ENCODE data around the gene NTNG2. TPM values are rescaled to one million over a fixed set of nuclear protein-coding genes. Genes with fewer than 3 reads are reported as not detected.

NTNG2 gene
- total and polyA plus RNA-seq, 2 of the 13 experiments (the other 11 are each of a cell fraction or from before 2014, with no cell fraction given), result 0.02 to 0.36 TPM

- TF ChIP-seq, protein P1, sequence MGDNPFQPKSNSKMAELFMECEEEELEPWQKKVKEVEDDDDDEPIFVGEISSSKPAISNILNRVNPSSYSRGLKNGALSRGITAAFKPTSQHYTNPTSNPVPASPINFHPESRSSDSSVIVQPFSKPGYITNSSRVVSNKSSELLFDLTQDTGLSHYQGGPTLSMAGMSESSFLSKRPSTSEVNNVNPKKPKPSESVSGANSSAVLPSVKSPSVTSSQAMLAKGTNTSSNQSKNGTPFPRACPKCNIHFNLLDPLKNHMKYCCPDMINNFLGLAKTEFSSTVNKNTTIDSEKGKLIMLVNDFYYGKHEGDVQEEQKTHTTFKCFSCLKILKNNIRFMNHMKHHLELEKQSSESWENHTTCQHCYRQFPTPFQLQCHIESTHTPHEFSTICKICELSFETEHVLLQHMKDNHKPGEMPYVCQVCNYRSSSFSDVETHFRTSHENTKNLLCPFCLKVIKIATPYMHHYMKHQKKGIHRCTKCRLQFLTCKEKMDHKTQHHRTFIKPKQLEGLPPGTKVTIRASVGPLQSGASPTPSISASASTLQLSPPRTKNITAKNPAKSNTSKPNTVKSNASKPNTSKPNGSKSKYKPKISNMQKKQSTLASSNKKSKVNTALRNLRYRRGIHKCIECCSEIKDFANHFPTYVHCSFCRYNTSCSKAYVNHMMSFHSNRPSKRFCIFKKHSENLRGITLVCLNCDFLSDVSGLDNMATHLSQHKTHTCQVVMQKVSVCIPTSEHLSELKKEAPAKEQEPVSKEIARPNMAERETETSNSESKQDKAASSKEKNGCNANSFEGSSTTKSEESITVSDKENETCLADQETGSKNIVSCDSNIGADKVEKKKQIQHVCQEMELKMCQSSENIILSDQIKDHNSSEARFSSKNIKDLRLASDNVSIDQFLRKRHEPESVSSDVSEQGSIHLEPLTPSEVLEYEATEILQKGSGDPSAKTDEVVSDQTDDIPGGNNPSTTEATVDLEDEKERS (CRISPR knock-in tag; IDR thresholded peaks at IDR 0.05), result no peak
- TF ChIP-seq ZSCAN30 (CRISPR knock-in tag; IDR thresholded peaks at IDR 0.05), result no peak
Observed at GRCh38 chr9:132144708-132145365, 17.0 kb upstream of the NTNG2 start (continued).

DNA sequence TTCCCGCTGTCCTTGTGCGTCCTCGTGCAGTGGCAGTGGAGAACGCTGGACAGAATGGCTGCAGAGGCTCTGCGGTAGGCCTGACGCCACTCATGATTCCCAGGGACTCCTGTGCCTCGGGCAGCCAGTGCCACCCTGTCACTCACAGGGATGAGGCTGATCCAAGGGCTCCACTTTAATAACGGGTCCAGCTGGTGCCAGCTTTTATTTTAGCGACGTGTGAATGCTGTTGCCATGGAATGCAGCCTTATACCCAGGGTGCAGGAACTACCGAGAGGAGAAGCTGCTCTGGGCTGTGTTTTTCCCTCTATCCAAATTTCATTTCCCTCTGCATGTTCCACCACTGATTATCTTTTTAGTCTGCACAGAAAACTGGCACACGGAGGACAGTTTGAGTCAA lies 15.8 kb upstream of the NTNG2 start:
- Histone ChIP-seq H3K4me3 (replicated peaks in 1 of 3; ENCODE audit: insufficient read depth in 1 of 3, low read depth in 2 of 3, low read length in 3 of 3) (no peak overlapping the region), H2AFZ (ENCODE audit: low read length) (no peak overlapping the region), H4K20me1 (ENCODE audit: insufficient read depth, low read length) (no peaks in the 10 kb centered on the region), H3K4me1 (ENCODE audit: insufficient read depth, low read length) (no peaks in the 10 kb centered on the region), H3K9ac (ENCODE audit: insufficient read depth, low read depth, low read length) (no peak overlapping the region), H3K27me3 (ENCODE audit: control insufficient read depth in 1 of 2, insufficient read depth in 2 of 2, low read length in 2 of 2) (peaks cover 5 to 44% of the 10 kb centered on the region in 2 experiments; a peak in 3 of 5 replicates), H3K36me3 (replicated peaks in 1 of 2; ENCODE audit: control insufficient read depth in 1 of 2, insufficient read depth in 2 of 2, low read length in 2 of 2) (no peaks in the 10 kb centered on the region), H3K79me2 (ENCODE audit: insufficient read depth, low read length) (no peaks in the 10 kb centered on the region), H3K4me2 (ENCODE audit: low read depth, low read length) (no peak overlapping the region), H3K9me3 (ENCODE audit: low read length) (no peaks in the 10 kb centered on the region), H3K27ac (ENCODE audit: extremely low read length, insufficient read depth, low read length) (no peak overlapping the region)
- ATAC-seq, result no peak
- no peak for DNase-seq (ENCODE audit: low spot score)
- WGBS (ENCODE audit: low lambda C conversion rate), result 71% methylated on average over 2 of the region's 12 CpGs
- no peak for TF ChIP-seq ZNF207 (IDR thresholded peaks at IDR 0.05; ENCODE audit: borderline replicate concordance)
- no peak for TF ChIP-seq KMT2A (CRISPR knock-in tag; IDR thresholded peaks at IDR 0.05)
- TF ChIP-seq SYNCRIP (IDR thresholded peaks at IDR 0.05; ENCODE audit: insufficient read depth, low read depth, low read length), result no peak
- TF ChIP-seq SUZ12 (IDR thresholded peaks at IDR 0.05; ENCODE audit: low read depth, low read length), result no peak
- TF ChIP-seq TSC22D2 (CRISPR knock-in tag; IDR thresholded peaks at IDR 0.05; ENCODE audit: borderline replicate concordance), result no peak
- ChIA-PET CTCF (ENCODE audit: low intra/inter-chr PET ratio, low total read pairs) (no interaction called here), POLR2A (no interaction called here)
- FAIRE-seq, result no peak
- intact Hi-C loops (cut with micrococcal nuclease; ENCODE audit: unreplicated experiment), result no loop called here
- BruUV-seq (replicated peaks), result no TSS peak
- in situ Hi-C loops (cut with HindIII; ENCODE audit: extremely low pct_ligation_motif_present, low pct_unique_long_range_greater_than_20kb), result no loop called here

All from HepG2 (cell line).